ENCODE results near the gene LRMDA. TPM values are rescaled to one million over a fixed set of nuclear protein-coding genes. Genes with fewer than 3 reads are reported as not detected.

LRMDA gene
- total and polyA plus RNA-seq, 2 of the 13 experiments (the other 11 are each of a cell fraction or from before 2014, with no cell fraction given), result 13.4 to 22.0 TPM

DNA sequence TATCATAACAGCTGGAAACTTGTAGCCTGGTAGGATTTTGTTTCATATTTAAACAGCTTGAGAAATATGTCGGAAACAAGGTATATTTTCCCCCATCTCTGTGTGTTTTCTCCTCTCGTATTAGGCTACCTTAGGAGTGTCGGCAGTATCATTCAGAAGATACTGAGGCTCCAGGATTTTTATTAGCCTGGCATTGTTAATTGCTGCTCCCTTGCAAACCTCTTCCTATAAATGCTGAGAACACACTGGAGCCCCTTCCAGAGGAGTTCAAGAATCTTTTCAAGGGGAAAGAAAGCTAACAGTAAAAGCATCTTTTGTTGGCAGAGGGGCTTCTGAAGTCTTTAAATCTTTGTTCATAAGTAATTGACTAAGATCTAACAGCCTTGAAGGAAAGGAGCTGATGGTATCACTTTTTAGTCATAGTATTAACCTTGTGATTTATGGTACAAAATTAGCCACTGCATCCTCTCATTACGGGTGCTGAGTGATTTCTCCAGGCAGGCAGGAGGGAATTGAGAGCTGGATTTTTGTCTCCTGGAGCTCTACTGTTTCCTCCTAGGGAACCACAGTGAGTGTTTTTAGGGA lies 998.7 kb downstream of the LRMDA start:
- no TSS peak for BruUV-seq (replicated peaks)
- 59% methylated on average over 4 of the region's 4 CpGs for WGBS (ENCODE audit: low lambda C conversion rate)
- H3K27ac ChIP-seq (ENCODE audit: extremely low read length, insufficient read depth, low read length), result no peak overlapping the region
- no peak for FAIRE-seq
- no peaks in the 10 kb centered on the region for H3K27me3 ChIP-seq (ENCODE audit: control insufficient read depth in 1 of 2, insufficient read depth in 2 of 2, low read length in 2 of 2)
- DNase-seq (ENCODE audit: low spot score), result no peak
- no peaks in the 10 kb centered on the region for H3K79me2 ChIP-seq (ENCODE audit: insufficient read depth, low read length)
- H3K9ac ChIP-seq (ENCODE audit: insufficient read depth, low read depth, low read length), result no peak overlapping the region
- no peak overlapping the region for H2AFZ ChIP-seq (ENCODE audit: low read length)
- H3K4me1 ChIP-seq (ENCODE audit: insufficient read depth, low read length), result peaks cover 12% of the 10 kb centered on the region; the same call in 1 of the 2 replicates
- CTCF ChIA-PET (ENCODE audit: low intra/inter-chr PET ratio, low total read pairs), result no interaction called here
- ATAC-seq, result no peak
- no peak overlapping the region for H3K4me3 ChIP-seq (replicated peaks in 1 of 3; ENCODE audit: insufficient read depth in 1 of 3, low read depth in 2 of 3, low read length in 3 of 3)
- no peak overlapping the region for H3K4me2 ChIP-seq (ENCODE audit: low read depth, low read length)
- no peaks in the 10 kb centered on the region for H3K9me3 ChIP-seq (ENCODE audit: low read length)
- in situ Hi-C loops (cut with HindIII; ENCODE audit: extremely low pct_ligation_motif_present, low pct_unique_long_range_greater_than_20kb) (no loop called here), intact Hi-C loops (cut with micrococcal nuclease; ENCODE audit: unreplicated experiment) (no loop called here)
- POLR2A ChIA-PET, result no interaction called here
- H4K20me1 ChIP-seq (ENCODE audit: insufficient read depth, low read length), result no peaks in the 10 kb centered on the region
- TF ChIP-seq AFF4 (CRISPR knock-in tag; IDR thresholded peaks at IDR 0.05), result no peak
- TF ChIP-seq, protein P1, sequence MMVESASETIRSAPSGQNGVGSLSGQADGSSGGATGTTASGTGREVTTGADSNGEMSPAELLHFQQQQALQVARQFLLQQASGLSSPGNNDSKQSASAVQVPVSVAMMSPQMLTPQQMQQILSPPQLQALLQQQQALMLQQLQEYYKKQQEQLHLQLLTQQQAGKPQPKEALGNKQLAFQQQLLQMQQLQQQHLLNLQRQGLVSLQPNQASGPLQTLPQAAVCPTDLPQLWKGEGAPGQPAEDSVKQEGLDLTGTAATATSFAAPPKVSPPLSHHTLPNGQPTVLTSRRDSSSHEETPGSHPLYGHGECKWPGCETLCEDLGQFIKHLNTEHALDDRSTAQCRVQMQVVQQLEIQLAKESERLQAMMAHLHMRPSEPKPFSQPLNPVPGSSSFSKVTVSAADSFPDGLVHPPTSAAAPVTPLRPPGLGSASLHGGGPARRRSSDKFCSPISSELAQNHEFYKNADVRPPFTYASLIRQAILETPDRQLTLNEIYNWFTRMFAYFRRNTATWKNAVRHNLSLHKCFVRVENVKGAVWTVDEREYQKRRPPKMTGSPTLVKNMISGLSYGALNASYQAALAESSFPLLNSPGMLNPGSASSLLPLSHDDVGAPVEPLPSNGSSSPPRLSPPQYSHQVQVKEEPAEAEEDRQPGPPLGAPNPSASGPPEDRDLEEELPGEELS (CRISPR knock-in tag; IDR thresholded peaks at IDR 0.05), result no peak
- TF ChIP-seq NCOA5 (CRISPR knock-in tag; IDR thresholded peaks at IDR 0.05), result no peak
- no peak for TF ChIP-seq SRSF1 (optimal IDR thresholded peaks at IDR 0.05; ENCODE audit: low read depth, low read length)
- TF ChIP-seq HOXA7 (CRISPR knock-in tag; IDR thresholded peaks at IDR 0.05), result no peak
- no peaks in the 10 kb centered on the region for H3K36me3 ChIP-seq (replicated peaks in 1 of 2; ENCODE audit: control insufficient read depth in 1 of 2, insufficient read depth in 2 of 2, low read length in 2 of 2)

Measured in HepG2 (cell line).